Measurements from ENCODE around the gene TLCD1. TPM values are rescaled to one million over a fixed set of nuclear protein-coding genes. Genes with fewer than 3 reads are reported as not detected.

Gene TLCD1
- total RNA-seq, 1 experiment from 2014 or later: 50.7 TPM

DNA sequence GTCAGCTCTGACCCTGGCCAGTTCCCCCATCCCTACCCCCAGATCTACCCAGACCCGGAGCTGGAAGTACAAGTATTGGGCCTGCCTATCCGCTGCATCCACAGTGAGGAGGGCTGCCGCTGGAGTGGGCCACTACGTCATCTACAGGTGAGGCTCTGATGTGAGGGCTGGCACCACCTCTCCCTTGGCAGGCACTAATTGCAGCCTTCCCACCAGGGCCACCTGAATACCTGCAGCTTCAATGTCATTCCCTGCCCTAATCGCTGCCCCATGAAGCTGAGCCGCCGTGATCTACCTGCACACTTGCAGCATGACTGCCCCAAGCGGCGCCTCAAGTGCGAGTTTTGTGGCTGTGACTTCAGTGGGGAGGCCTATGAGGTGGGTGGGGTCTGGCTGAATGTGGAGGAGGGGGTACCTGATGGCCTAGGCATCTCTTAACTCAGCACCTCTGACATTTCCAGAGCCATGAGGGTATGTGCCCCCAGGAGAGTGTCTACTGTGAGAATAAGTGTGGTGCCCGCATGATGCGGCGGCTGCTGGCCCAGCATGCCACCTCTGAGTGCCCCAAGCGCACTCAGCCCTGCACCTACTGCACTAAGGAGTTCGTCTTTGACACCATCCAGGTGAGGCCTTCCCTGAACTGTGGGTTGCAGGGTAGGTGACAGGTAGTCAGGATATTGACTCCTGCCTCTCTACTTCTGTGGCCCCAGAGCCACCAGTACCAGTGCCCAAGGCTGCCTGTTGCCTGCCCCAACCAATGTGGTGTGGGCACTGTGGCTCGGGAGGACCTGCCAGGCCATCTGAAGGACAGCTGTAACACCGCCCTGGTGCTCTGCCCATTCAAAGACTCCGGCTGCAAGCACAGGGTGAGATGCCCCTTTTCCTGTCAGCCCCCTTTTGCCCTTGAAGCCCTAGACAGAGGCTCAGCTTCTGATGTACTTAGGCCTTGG lies 22.0 kb upstream of the TLCD1 start:
- Histone ChIP-seq H4K20me1 (ENCODE audit: control insufficient read depth, insufficient read depth, insufficient read length) (no peaks in the 10 kb centered on the region), H4K91ac (ENCODE audit: insufficient read length, low read depth, low read length) (no peak overlapping the region), H3K9me3 (ENCODE audit: control insufficient read depth, low read depth, low read length) (no peaks in the 10 kb centered on the region), H3K9ac (ENCODE audit: extremely low read depth, insufficient read length, low read length) (no peak overlapping the region), H3K56ac (ENCODE audit: insufficient read length, low read depth, low read length) (no peak overlapping the region), H3K4me1 (ENCODE audit: insufficient read depth, low read length) (peaks cover 5% of the 10 kb centered on the region; the same call in 1 of the 2 replicates), H3K27ac (ENCODE audit: insufficient read length, low read depth, low read length) (no peak overlapping the region), H2AK5ac (ENCODE audit: insufficient read length, low read length) (no peak overlapping the region), H3K79me1 (ENCODE audit: insufficient read depth, low read depth, low read length, poor library complexity, severe bottlenecking) (no peaks in the 10 kb centered on the region), H3K23ac (ENCODE audit: insufficient read length, low read depth, low read length) (no peak overlapping the region), H3K79me2 (ENCODE audit: insufficient read depth, low read length) (peaks cover 16% of the 10 kb centered on the region; the same call in 1 of the 2 replicates), H2BK15ac (ENCODE audit: low read depth, low read length) (no peak overlapping the region), H3K23me2 (ENCODE audit: insufficient read length, low read depth, low read length, poor library complexity, severe bottlenecking) (peaks cover 14% of the 10 kb centered on the region), H3K4me2 (ENCODE audit: insufficient read depth, insufficient read length, low read length) (no peak overlapping the region), H3K4ac (ENCODE audit: low read depth, low read length) (no peak overlapping the region), H4K8ac (replicated peaks; ENCODE audit: insufficient read length, low read depth, low read length) (no peak overlapping the region), H3K18ac (ENCODE audit: insufficient read length, low read depth, low read length) (no peak overlapping the region), H2BK5ac (ENCODE audit: insufficient read length, low read length) (no peak overlapping the region), H2BK20ac (ENCODE audit: low read depth, low read length, poor library complexity, severe bottlenecking) (no peak overlapping the region), H3T11ph (ENCODE audit: low read length) (no peak overlapping the region), H3K27me3 (ENCODE audit: insufficient read depth, low read length) (no peaks in the 10 kb centered on the region), H4K5ac (ENCODE audit: insufficient read length, low read depth, low read length) (no peak overlapping the region), H3K14ac (ENCODE audit: insufficient read depth, low read length) (no peak overlapping the region), H2AFZ (ENCODE audit: low read length) (no peak overlapping the region), H2BK120ac (ENCODE audit: low read depth, low read length, poor library complexity, severe bottlenecking) (no peak overlapping the region), H2BK12ac (ENCODE audit: insufficient read length, low read depth, low read length) (no peak overlapping the region)
- Mint-ChIP-seq H3K27ac (peak overlapping the region in 2 of 3 experiments; percentile 83 to 94; a peak in 3 of 7 replicates), H3K4me1 (peaks cover 16 to 32% of the 10 kb centered on the region in 2 experiments), H3K27me3 (ENCODE audit: low read depth) (no peaks in the 10 kb centered on the region; the same call in none of the 2 replicates), H3K4me3 (peak overlapping the region in 1 of 2 experiments; percentile 40; a peak in 2 of 5 replicates), H3K9me3 (no peaks in the 10 kb centered on the region), H3K36me3 (ENCODE audit: insufficient read depth in 1 of 3, low read depth in 3 of 3) (peaks cover 47 to 74% (median 47%) of the 10 kb centered on the region in 3 experiments)
- no CpG with 5 or more reads among the region's 18 CpGs for WGBS (ENCODE audit: extremely low coverage, insufficient read length, low lambda C conversion rate)
- DNase-seq: peak; percentile 36
- no peak for TF ChIP-seq CTCF (conservative IDR thresholded peaks at IDR 0.05)

All from H9 (cell line).